HG03280 (cell line): ENCODE results near the gene CDK18.
A peak's percentile ranks its signal among the peaks of the same experiment; 100 is the strongest.

Experiments used
- ATAC-seq: cut with Tn5 transposase; IDR thresholded peaks from one replicate; pipeline ENCODE4 v1.9.1; 2021; ENCODE audit warnings: mild to moderate bottlenecking, moderate library complexity; ENCODE audit not compliant: unreplicated experiment

Gene CDK18

DNA sequence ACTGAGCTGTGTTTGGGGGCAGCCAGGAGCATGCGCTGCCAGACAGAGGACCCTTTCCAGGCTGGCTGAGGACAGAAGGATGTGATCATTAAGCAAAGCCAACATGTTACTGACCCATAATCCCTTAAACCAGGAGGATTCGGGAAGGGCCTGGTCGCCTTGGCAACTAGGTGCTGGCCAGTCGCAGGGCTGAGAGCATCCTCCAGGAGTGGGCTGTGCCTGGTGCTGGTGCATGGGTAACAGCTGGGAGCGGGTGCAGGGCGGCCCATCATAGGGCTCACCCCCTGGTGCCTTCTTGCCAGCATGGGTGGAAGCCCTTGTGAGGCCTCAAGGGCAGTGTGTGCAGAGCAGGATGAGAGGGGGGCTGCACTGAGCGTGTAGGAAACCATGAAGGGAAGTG lies 17.2 kb downstream of the CDK18 start:
- ATAC-seq, result no peak

- ATAC-seq, result no peak
These were observed 18.2 kb downstream of the CDK18 start for GRCh38 chr1:205522692-205523091.

- ATAC-seq, result no peak
These were observed 18.9 kb downstream of the CDK18 start for GRCh38 chr1:205523261-205523890.

DNA sequence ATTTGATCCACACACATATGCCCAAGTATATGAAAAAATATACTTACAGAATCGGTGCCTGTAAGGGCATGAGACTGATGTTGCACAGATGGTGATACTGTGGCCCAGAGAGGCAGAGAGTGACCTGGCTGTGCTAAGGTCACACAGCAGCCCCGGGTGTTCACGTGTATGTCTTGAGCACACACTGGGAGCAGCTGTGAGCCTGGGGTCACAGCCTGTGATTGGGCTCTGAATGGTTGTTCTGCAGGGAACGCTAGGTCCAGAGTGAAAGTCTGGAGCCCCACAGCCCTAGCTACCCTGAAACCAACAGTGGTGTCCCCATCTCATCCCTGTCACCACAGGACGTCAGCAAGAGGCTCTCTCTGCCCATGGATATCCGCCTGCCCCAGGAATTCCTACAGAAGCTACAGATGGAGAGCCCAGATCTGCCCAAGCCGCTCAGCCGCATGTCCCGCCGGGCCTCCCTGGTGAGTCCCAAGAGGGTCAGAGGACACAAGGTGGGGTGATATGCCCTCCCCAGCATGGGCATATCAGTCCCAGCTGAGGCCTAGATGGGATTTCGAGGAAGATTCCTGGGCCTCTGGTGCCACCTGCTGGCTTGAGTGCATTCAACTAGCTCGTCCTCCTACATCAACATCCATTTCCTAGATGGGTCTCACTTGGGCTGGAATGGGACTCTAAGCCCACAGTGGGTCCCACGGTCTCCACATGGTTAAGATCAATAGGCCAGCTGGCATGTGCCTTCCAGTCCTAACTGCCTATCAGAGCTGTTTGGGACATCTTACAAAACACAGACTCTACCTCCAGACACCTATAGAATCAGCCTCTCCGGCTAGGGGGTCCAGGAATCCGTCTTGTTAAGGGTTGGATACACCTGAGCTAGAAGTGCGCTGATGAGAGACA lies 19.7 kb downstream of the CDK18 start:
- no peak for ATAC-seq

GRCh38 chr1:205524794-205525101 lies 20.3 kb downstream of the CDK18 start:
- no peak for ATAC-seq

DNA sequence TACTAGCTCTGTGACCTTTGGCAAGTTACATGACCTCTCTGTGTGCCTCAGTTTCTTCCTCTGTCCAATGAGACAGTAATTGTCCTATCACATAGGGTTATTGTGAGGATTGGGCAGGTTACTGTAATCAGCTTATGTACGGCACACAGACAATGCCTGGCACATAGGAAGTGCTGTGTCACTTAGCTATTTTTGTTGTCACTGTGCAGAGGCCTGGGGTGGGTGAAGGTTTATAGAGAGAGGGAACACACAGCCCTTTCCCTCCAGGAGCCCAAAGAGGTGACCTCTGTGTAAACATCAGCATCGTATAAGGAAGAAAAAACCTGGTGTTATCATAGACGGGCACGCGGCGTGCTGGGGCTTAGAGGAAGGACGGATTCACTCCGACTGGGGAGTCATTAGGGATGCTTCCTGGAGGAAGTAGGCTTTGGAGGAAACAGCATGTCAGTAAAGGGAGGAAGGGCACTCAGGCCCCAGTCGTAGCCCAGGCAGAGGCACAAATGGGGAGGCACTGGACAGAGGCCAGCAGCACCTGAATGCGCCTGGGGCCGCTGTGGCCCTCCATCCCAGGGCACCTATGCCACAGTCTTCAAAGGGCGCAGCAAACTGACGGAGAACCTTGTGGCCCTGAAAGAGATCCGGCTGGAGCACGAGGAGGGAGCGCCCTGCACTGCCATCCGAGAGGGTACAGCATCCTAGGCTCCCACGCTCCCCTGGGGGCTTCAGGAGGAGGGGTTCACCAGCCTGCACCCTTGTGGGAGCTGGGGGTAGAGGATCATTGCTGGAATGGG lies 21.2 kb downstream of the CDK18 start:
- no peak for ATAC-seq

- ATAC-seq, result no peak
These were observed 22.0 kb downstream of the CDK18 start for GRCh38 chr1:205526431-205526830.

- no peak for ATAC-seq
These were observed 23.5 kb downstream of the CDK18 start for GRCh38 chr1:205527931-205528330.

- no peak for ATAC-seq
These were observed 24.0 kb downstream of the CDK18 start for GRCh38 chr1:205528446-205528886.

DNA sequence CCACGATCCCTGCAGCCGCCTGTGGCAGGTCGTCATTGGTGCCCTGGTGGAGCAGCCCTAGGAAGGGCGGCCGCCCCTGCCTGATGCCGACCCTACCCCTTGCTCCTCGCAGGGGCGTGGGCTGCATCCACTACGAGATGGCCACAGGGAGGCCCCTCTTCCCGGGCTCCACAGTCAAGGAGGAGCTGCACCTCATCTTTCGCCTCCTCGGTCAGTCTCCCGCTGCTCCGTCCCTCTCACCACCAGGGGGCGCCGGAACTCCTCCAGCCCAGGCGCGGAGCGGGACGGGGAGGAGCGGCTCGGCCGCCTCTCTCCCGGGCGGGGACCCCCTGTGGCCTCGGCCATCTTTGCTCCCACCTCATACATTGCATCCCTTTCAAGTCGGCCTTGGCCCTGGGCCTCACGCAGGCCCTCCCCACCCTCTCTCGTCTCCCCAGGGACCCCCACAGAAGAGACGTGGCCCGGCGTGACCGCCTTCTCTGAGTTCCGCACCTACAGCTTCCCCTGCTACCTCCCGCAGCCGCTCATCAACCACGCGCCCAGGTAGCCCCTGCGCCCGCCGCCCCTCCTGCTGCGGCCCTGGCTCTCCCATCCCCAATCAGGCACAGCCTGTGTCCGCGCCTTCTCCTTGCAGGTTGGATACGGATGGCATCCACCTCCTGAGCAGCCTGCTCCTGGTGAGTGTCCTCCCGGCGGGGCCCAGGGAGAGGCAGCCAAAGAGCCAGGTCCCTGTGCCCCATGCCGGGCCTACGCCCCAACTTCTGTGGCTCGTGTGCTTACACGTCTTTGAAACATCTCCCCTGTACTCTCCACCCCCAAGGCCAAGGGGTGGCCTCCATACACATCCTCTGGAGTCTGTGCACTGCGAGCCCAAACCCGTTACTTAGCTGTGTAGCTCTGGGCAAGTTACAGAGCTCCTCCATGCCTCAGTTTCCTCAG lies 24.7 kb downstream of the CDK18 start:
- peak; percentile 55 for ATAC-seq

- ATAC-seq, result no peak
These were observed 25.6 kb downstream of the CDK18 start for GRCh38 chr1:205530116-205530515.

DNA sequence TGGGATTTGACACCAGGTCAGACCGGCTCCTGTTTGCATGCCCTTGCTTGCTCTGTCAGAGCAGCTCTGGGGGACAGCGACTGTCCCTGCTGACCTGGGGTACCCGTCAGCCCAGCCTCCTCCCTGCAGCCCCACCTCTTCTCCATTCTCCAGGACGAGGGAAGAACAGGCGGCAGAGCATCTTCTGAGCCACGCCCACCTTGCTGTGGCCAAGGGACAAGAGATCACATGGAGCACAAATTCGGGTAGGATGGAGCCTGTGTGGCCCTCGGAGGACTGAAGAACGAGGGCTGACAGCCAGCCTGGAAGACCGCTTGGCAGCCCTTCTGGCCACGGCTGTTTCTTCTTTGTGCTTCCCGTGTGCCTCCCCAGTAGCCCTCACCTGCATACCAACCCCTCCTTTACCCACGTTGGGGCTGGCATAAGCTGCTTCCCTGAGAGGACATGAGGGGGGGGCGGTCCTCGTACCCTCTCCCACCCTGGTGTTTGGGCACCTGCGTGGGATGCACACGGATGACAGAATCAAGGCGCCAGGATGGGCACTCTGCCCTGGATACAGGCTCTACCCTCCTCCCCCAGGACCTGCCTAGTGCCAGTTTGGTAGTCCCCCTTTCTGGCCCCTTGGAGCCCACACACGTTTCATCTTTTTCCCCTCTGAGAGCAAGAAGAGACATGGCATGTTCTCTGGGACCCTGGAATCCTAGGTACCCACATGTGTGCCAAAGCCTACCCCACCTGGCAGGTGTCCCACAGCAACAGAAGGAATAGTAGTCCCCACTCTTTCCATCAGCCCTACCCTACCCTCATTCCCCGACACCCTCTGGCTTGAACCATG lies 26.9 kb downstream of the CDK18 start:
- ATAC-seq, result no peak

- ATAC-seq, result no peak
These were observed 27.8 kb downstream of the CDK18 start for GRCh38 chr1:205532026-205532898.

DNA sequence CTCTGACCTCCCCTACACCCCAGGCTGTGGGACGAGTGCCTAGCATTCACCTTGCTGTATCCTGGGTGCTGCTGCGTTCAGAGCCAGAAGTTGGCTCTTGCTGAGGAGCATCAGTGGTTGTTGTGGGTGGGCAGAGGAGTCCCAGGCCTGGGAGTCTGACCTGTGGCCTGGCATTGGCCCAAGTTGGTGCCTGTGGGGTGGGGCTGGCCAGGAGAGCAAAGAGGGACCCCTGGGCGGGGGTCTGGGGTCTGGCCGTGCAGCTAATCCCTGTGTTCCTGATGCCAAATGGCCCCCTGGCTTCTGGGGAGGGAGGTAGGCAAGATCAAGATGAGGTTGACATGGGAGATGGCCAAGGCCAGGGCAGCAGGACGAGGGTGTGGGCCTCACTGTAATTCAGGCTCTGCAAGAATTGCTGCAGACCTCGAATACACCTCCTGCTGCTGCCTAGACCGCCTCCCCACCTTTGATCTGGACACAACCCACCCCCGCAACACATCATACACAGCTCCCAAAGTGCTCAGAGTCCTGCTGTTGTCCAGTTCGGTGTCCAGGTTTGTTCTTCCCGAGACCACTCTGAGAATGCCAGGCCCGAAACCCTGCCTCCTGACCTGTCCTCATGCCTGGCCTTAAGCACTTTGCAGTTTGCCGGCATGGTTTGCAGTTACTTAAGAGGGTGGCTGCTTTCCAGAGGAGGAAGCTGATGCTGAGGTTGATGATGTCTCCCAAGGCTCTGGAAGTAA lies 28.7 kb downstream of the CDK18 start:
- no peak for ATAC-seq

DNA sequence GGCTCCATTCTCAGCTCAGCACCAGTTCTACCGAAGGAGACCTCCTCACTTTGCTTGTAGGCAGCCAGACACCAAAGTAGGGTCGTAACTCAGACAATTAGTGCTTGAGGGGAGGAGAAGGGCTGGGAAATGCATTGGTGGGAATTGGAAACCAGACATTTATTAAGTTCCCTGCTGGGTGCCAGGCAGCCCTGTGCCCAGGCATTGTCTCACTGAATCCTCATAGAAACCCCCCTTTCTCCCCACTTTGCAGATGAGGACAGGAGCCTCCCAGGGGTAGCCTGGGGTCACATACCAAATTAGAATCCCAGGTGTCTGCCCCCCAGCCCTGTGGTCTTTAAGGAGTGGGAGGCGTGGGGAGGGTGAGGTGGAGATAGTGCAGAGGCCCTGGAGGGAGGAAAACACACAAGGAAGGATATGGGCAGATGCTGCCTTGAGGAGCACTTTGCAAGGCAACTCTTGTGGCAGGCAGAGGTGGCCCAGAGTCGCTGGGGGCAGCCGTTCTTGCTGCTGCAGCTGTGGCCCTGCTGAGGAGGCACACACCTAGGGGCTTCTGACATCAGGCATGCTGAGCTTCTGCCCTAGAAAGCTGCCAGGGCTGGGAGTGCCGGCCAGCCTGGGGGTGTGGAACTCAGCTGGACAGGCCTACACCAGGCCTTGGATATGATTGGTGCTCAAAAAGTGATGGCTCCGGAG lies 29.4 kb downstream of the CDK18 start:
- no peak for ATAC-seq

DNA sequence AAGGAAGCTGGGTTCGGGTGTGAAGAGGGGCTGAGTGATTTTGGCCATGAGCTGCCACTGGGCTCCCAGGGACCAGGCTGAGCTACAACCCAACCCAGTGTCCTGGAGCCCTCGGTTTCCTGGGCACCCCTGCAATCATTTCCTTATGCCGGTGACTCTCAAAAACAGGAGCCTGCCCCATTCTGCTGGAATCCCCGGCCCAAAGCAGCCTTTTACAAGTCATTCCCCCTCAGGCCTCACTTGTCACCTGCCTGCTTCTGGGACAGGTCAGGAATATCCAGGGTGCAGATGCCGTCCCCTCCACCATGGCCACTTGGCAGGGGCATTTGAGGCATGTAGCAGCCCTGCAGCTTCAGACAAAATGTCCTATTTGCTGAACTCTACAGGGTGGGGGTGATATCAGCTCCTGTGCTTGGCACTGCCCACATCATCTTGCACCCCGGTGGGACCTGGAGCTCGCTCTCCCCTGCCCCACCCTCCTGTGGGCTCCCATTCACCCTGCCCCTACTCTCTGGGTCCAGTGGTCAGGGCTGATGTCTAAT lies 30.0 kb downstream of the CDK18 start:
- ATAC-seq, result no peak

GRCh38 chr1:205535096-205535495 lies 30.6 kb downstream of the CDK18 start:
- no peak for ATAC-seq
